ENCODE measurements around the gene LRP1. TPM values are rescaled to one million over a fixed set of nuclear protein-coding genes. Genes with fewer than 3 reads are reported as not detected.
A peak's percentile ranks its signal among the peaks of the same experiment; 100 is the strongest.

The LRP1 gene
- total RNA-seq, 2 experiments from 2014 or later: 6.6 to 8.5 TPM

DNA sequence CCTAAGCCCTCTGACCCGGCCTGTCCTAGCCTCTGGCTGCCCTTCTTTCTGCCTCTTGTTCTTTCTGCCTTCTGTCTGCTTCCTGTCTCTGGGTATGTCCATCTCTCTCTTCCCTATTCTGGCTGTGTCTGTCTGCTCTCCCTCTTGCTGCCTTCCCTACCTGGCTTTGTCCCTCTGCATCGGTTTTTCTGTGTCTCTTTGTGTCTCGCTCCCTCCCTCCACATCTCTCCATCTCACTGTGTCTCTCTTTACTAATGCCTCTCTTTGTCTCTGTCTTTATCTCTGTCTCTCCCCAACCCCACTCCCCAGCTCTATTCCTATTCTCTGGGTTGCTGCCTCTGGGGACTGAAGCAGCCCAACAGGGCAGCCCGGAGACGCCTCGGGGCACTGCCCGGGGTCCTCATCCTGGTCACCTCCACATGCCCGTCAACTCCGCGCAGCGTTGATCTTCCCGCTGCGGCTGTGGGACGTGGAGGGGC, 111.3 kb downstream of the LRP1 start:
- H3K9me3 ChIP-seq (ENCODE audit: control insufficient read depth in 1 of 2, insufficient read depth in 1 of 2, low read length in 2 of 2): peaks cover 0 to 27% of the 10 kb centered on the region in 2 experiments
- ChIA-PET POLR2A (interaction anchor here (1.2 to 3.6 kb wide), 5 partner anchors 10 to 26 kb away, joined by 3 to 48 read pairs (median 13); partner anchors contain the start of gene SHMT2), CTCF (interaction anchor here (0.8 to 10.7 kb wide), 13 partner anchors 12 to 454 kb away, joined by 3 to 225 read pairs (median 4); partner anchors contain the start of genes LRP1, NXPH4, OS9 and SHMT2)
- H3K4me1 ChIP-seq (ENCODE audit: insufficient read depth, low read length): peaks cover 95% of the 10 kb centered on the region
- Mint-ChIP-seq H3K9me3 (no peaks in the 10 kb centered on the region), H3K4me3 (peak overlapping the region; percentile 96), H3K36me3 (ENCODE audit: low read depth) (peaks cover 2% of the 10 kb centered on the region), H3K4me1 (ENCODE audit: low read depth) (peaks cover 86% of the 10 kb centered on the region), H3K27me3 (peaks cover 83% of the 10 kb centered on the region), H3K27ac (peak overlapping the region; percentile 68)
- TF ChIP-seq, protein P1, sequence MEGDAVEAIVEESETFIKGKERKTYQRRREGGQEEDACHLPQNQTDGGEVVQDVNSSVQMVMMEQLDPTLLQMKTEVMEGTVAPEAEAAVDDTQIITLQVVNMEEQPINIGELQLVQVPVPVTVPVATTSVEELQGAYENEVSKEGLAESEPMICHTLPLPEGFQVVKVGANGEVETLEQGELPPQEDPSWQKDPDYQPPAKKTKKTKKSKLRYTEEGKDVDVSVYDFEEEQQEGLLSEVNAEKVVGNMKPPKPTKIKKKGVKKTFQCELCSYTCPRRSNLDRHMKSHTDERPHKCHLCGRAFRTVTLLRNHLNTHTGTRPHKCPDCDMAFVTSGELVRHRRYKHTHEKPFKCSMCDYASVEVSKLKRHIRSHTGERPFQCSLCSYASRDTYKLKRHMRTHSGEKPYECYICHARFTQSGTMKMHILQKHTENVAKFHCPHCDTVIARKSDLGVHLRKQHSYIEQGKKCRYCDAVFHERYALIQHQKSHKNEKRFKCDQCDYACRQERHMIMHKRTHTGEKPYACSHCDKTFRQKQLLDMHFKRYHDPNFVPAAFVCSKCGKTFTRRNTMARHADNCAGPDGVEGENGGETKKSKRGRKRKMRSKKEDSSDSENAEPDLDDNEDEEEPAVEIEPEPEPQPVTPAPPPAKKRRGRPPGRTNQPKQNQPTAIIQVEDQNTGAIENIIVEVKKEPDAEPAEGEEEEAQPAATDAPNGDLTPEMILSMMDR (IDR thresholded peaks at IDR 0.05): no peak
- DNase-seq (no peak), ATAC-seq (ENCODE audit: poor library complexity) (no peak)
- H3K36me3 ChIP-seq (ENCODE audit: insufficient read depth, low read length): peaks cover 3% of the 10 kb centered on the region
- intact Hi-C loops (cut with DNase I, micrococcal nuclease): loop anchor here (1.0 to 5.0 kb wide), 5 partner anchors 10 to 112 kb away; partner anchors contain the start of genes LRP1 (in 2 of the 2) and SHMT2 (in 1 of the 2)
- H3K27ac ChIP-seq (ENCODE audit: low read depth in 1 of 2, low read length in 2 of 2): no peak overlapping the region
- H3K4me3 ChIP-seq (ENCODE audit: low read length): peak overlapping the region; percentile 82
- peaks cover 67 to 69% of the 10 kb centered on the region in 2 experiments for H3K27me3 ChIP-seq (ENCODE audit: control insufficient read depth in 1 of 2, insufficient read depth in 2 of 2, low read length in 2 of 2)

GRCh38 chr12:57240066-57240921, 112.0 kb downstream of the LRP1 start:
- peaks cover 66 to 67% of the 10 kb centered on the region in 2 experiments for H3K27me3 ChIP-seq (ENCODE audit: control insufficient read depth in 1 of 2, insufficient read depth in 2 of 2, low read length in 2 of 2)
- intact Hi-C loops (cut with DNase I, micrococcal nuclease): loop anchor here in 1 of 2 experiments (5.0 kb wide), 1 partner anchor 113 kb away; the partner anchor contains the start of gene LRP1
- ATAC-seq (ENCODE audit: poor library complexity): peak; percentile 70
- H3K4me3 ChIP-seq (ENCODE audit: low read length): peak overlapping the region; percentile 82
- ChIA-PET CTCF (interaction anchor here (1.0 to 10.7 kb wide), 5 partner anchors 12 to 129 kb away, joined by 3 to 225 read pairs (median 13); partner anchors contain the start of genes NXPH4, SHMT2 and STAT6), POLR2A (interaction anchor here (0.6 to 3.6 kb wide), 7 partner anchors 10 to 515 kb away, joined by 3 to 48 read pairs (median 6); partner anchors contain the start of genes NACA and SHMT2)
- Mint-ChIP-seq H3K27ac (peak overlapping the region; percentile 68), H3K4me3 (peak overlapping the region; percentile 96), H3K36me3 (ENCODE audit: low read depth) (no peaks in the 10 kb centered on the region), H3K9me3 (no peaks in the 10 kb centered on the region), H3K4me1 (ENCODE audit: low read depth) (peaks cover 86% of the 10 kb centered on the region), H3K27me3 (peaks cover 83% of the 10 kb centered on the region)
- DNase-seq: peak; percentile 55 to 91 (median 72)
- TF ChIP-seq, protein P1 (IDR thresholded peaks at IDR 0.05): peak; percentile 23
- peaks cover 91% of the 10 kb centered on the region for H3K4me1 ChIP-seq (ENCODE audit: insufficient read depth, low read length)
- H3K9me3 ChIP-seq (ENCODE audit: control insufficient read depth in 1 of 2, insufficient read depth in 1 of 2, low read length in 2 of 2): peaks cover 0 to 27% of the 10 kb centered on the region in 2 experiments
- H3K36me3 ChIP-seq (ENCODE audit: insufficient read depth, low read length): no peaks in the 10 kb centered on the region
- H3K27ac ChIP-seq (ENCODE audit: low read depth in 1 of 2, low read length in 2 of 2): no peak overlapping the region

DNA sequence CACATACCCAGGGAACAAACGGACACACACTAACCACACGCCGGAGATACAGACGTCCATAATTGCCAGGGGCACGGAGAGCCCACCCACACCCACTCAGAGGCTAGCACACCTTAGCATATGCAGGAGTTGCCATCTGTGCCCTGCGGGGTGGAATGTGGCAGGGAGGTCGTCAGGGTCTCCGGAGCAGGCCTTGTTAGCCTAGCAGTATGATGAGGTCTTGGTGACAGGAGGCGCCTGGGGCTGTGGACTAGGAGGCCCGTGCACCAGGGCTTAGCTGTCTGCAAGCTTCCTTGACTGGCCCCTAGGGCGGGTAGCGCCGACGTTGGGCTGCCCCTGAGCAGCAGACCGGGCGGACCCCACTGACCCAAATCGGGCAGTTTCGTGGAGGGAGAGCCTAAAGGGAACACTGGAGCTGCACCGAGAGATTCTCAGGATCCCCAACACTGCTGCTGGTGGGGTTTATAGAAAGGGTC, 112.7 kb downstream of the LRP1 start:
- H3K27me3 ChIP-seq (ENCODE audit: control insufficient read depth in 1 of 2, insufficient read depth in 2 of 2, low read length in 2 of 2): peaks cover 60 to 65% of the 10 kb centered on the region in 2 experiments
- ChIA-PET CTCF (interaction anchor here (1.0 to 10.7 kb wide), 3 partner anchors 12 to 25 kb away, joined by 3 to 225 read pairs (median 127); partner anchors contain the start of genes NXPH4 and SHMT2), POLR2A (interaction anchor here (0.6 to 4.3 kb wide), 6 partner anchors 9 to 488 kb away, joined by 3 to 48 read pairs (median 16); partner anchors contain the start of gene SHMT2)
- Mint-ChIP-seq H3K4me3 (peak overlapping the region; percentile 96), H3K27me3 (peaks cover 82% of the 10 kb centered on the region), H3K36me3 (ENCODE audit: low read depth) (no peaks in the 10 kb centered on the region), H3K4me1 (ENCODE audit: low read depth) (peaks cover 79% of the 10 kb centered on the region), H3K9me3 (no peaks in the 10 kb centered on the region), H3K27ac (no peak overlapping the region)
- peak overlapping the region; percentile 82 for H3K4me3 ChIP-seq (ENCODE audit: low read length)
- peaks cover 0 to 25% of the 10 kb centered on the region in 2 experiments for H3K9me3 ChIP-seq (ENCODE audit: control insufficient read depth in 1 of 2, insufficient read depth in 1 of 2, low read length in 2 of 2)
- no peak overlapping the region for H3K27ac ChIP-seq (ENCODE audit: low read depth in 1 of 2, low read length in 2 of 2)
- TF ChIP-seq, protein P1 (IDR thresholded peaks at IDR 0.05): no peak
- DNase-seq (peak in 2 of 14 experiments; percentile 43 to 48), ATAC-seq (ENCODE audit: poor library complexity) (no peak)
- intact Hi-C loops (cut with DNase I, micrococcal nuclease): loop anchor here in 1 of 2 experiments (5.0 kb wide), 1 partner anchor 114 kb away; the partner anchor contains the start of gene LRP1
- peaks cover 85% of the 10 kb centered on the region for H3K4me1 ChIP-seq (ENCODE audit: insufficient read depth, low read length)
- no peaks in the 10 kb centered on the region for H3K36me3 ChIP-seq (ENCODE audit: insufficient read depth, low read length)

Data from CD4-positive, alpha-beta T cell (primary cell).